Stimulated activated CD4-positive, alpha-beta T cell treated with anti-CD3 and anti-CD28 coated beads, Interleukin-15, amount 100 ng/mL, for 1 hour (primary cell): ENCODE data around the gene MTHFR.
A peak's percentile ranks its signal among the peaks of the same experiment; 100 is the strongest.

Experiments used
- DNase-seq, 2 donors: peaks; one replicate each; pipeline ENCODE4 v3.0.0-alpha.2; 2020; ENCODE audit warnings: low read depth in 1 of 2, low spot score in 1 of 2

MTHFR gene

DNA sequence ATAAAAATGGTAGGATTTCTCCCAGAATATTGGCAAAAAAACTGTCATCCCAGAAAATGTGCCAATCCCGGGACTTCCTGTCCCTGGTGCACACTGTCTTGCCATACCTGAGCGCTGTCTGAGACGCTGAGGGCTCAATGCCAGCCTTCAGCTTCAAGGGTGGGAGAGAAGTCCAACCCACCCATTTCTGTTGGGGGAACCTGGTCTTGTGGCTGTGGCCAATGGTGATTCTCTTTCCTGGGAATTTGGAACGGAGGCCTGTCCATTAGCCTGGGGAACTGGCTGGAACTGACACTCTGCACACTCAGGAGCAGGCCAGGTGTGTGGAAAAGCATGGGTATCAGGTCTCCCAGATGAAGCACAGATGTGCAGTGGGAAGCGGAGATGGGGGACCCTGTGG is 6.7 kb downstream of the MTHFR start:
- no peak for DNase-seq

DNA sequence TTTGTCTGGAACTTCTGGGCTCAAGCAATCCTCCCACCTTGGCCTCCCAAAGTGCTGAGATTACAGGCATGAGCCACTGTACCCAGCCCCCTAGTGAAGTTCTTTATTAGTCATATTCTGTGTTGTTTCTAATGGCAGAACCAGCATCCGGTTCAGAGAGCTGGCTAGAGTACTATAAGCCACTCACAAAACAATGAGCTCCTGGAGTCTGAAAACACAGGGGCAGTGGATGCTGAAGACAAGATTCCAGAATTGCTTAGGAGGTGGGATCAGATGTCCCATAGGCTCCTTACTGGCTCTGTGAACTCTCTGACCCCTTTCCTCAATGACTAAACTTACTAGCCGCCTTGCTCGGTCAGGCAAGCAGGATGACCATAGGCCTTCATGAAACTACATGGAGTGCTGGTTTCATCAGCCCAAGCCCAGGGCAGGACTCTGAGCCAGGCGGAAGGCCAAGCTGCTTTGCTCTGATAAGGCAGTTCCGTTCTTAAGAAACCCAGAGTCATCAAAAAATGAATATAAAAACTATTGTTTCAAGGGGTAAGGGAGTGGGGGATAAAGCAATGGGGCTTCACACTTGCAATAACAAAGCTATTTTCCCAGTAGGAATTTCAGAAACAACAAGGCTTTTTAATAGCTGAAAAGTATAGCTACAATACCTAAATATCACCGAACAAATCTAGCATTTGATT is 8.1 kb downstream of the MTHFR start:
- DNase-seq = no peak

DNA sequence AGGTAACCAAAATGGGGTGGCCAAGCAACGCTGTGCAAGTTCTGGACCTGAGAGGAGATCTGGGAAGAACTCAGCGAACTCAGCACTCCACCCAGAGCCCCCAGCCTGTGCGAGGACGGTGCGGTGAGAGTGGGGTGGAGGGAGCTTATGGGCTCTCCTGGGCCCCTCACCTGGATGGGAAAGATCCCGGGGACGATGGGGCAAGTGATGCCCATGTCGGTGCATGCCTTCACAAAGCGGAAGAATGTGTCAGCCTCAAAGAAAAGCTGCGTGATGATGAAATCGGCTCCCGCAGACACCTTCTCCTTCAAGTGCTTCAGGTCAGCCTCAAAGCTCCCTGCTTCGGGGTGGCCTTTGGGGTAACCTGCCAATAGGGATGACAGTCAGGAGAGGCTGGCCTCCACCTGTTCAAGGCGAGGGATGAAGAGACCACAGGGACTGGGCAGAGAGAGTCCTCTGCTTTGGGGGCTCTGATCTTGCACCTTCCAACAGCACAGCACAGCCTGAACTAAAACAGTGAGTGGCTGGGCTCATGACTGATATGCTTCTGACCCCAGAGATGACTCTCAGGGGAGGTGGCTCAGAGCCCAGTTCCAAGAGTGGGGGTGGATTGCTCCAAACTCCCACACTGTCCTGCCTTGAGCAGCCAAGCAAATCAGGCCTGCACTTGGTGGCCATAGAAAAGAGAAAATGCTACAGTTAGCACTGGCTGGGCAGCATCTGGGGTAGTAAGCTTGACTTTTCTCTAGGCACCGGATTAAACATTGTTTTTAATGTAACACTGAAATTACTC is 9.5 kb downstream of the MTHFR start:
- DNase-seq = no peak

DNA sequence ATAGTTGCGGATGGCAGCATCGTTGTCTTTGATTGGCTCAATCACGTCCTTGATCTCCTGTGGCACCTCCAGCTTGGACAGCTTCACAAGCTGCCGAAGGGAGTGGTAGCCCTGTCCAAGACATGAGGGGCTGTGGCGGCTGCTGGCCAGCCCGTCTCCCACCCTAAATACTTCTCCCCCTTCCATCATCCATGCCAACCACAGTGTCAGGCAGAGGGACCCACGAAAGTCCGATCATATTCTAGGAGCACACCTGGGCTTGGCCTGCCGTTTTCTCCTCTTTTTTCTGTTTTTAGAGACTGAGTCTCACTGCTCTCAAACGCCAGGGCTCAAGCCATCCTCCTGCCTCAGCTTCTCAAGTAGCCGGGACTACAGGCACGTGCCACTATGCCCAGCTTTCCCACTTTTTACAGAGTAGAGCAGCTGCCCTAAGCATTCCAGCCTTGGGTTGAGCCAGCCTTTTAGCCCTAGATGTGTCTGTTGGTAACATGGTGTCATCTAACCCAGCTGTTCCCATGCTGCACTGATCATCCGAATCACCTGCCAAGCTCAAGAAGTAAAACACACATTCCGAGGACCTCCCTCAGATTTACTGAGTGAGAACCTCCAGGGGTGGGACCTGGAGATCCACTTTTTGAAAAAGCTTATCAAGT is 10.4 kb downstream of the MTHFR start:
- no peak for DNase-seq

DNA sequence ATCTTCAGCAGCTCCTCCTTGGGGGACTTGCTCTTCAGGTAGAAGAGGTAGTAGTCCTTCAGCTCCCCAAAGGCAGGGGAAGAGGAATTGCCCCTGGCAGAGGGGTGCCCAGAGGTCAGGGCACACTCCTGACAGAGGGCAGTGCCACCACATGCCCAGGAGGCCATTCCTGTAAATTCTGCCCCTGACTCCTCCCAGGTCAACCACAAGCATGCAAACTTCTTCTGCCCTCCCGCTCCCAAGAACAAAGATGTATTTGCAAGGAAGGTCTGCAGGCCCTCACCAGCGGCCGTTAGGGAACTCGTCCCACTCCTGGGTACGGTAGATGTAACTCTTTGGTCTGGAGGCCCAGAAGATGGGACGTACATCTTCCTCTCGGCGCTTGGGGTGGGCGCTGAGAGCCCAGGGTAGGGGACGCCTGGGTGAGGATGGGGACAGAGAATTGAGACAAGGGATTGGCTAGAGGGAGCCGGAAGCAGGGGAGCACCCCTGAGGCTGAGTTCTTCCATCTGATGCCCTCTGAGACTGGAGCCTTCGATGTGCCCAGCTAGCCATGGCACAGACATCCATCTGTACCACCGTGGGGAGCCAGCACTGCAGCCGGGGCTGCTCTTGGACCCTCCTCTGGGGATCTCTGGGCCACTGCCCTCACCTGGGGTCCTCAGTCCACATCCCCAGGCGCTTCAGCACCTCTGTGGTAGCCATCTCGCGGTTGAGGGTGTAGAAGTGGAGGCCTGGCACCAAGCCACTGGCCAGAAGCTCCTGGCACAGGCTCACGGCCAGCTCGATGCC is 11.1 kb downstream of the MTHFR start:
- DNase-seq = no peak

DNA sequence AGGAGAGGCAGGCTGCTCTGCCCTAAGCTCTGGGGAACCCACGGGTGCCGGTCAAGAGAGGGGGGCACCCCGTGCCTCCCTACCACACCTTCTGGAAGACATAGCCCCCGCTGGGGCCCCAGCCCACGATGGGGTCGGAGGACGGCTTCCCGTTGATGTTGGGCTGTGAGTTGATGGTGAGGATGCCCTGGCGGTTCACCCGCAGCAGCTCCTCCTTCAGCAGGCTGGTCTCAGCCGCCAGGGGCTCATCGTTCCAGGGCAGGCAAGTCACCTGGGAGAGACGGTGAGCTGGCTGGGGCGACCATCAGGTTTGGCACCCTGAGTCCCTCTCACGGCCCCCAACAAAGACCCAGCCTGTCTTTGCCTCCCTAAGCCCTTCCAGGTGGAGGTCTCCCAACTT is 11.9 kb downstream of the MTHFR start:
- no peak for DNase-seq

DNA sequence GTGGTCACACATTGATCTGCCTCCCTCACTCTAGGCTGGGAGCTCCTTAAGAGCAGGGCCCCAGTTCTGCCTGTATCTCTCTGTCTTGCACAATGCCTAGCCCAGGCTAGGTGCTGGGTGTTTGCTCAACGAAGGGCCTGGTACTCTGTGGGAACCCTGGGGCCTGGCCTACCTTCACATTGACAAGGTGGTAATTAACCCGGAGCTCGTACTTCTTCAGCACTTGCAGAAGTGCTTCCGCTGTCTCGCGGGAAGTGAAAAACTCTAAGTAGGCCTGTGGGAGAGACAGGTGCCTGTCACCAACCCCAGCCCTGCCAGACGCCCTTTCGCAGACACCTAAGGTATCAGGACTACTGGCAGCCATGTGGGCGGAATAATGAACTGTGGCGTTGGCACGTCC is 13.7 kb downstream of the MTHFR start:
- DNase-seq = no peak

DNA sequence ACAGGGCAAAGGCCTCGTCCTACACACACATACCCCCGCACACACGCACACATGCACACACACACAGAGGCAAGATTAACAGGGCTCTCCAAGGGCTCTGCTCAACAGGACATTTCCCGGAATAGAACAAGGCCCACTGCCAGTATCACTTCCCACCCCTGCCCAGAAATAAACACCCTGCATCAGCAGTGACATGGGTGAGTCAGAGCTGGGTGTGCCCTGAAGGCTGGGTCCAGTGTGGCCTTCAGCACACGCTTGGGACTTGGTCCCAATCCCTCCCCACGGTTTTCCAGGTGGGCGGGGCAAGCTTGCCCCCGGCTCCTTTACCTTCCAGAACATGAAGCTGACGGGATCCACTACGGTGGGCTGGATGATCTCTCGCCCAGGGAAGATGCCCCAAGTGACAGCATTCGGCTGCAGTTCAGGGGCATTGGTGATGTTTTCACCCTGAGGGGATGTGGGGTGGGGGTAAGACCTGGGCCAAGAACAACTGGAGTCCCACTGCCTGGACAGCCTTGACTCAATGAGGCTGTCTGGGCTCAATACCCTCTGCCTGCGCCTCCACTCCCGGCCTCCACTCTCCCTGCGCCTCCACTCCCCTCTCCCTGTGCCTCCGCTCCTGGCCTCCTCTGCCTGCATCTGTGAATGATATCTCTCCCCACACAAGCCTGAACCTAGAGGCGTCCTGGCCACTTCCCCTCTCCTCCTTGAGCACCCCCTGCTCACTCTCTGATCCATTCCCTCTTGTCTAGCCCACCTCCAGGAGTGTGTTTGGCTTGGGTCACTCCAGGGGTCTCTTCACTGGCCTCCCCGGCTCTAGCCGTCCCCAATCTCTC is 14.7 kb downstream of the MTHFR start:
- no peak for DNase-seq

DNA sequence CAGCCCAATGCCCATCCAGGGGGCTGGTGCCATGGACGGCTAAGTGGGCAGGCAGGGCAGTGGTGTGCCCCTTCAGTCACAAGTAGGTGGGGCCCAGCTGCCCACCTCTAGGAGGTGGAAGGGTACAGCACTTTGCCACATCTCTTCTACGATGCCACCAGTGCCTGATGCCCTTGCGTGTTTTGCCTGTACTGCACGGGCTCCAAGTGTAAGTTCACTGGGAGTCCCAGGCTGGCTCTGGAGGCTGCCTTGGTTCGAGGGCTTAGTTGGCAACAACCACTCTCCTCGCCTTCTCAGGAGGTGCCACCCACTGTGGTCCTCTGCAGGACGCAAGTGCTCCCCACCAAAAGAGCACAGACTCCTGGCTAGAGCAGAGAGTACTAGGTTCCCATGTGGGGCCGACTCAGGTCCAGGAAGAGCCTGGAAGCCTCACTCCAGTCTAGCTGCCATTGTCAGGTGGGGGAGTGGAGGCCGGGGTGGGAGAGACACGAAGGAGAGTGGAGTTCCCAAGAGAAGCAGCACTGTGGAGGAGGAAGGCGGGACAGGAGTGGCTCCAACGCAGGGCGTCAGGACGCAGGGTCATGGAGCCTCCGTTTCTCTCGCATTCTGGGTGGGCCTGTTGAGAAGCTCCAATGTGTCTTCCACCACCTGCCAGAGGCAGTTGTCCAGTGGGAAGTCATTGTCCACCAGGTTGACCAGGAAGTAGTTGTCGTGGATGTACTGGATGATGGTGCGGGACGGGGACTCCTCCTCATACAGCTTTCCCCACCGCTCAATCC is 15.5 kb downstream of the MTHFR start:
- no peak for DNase-seq

DNA sequence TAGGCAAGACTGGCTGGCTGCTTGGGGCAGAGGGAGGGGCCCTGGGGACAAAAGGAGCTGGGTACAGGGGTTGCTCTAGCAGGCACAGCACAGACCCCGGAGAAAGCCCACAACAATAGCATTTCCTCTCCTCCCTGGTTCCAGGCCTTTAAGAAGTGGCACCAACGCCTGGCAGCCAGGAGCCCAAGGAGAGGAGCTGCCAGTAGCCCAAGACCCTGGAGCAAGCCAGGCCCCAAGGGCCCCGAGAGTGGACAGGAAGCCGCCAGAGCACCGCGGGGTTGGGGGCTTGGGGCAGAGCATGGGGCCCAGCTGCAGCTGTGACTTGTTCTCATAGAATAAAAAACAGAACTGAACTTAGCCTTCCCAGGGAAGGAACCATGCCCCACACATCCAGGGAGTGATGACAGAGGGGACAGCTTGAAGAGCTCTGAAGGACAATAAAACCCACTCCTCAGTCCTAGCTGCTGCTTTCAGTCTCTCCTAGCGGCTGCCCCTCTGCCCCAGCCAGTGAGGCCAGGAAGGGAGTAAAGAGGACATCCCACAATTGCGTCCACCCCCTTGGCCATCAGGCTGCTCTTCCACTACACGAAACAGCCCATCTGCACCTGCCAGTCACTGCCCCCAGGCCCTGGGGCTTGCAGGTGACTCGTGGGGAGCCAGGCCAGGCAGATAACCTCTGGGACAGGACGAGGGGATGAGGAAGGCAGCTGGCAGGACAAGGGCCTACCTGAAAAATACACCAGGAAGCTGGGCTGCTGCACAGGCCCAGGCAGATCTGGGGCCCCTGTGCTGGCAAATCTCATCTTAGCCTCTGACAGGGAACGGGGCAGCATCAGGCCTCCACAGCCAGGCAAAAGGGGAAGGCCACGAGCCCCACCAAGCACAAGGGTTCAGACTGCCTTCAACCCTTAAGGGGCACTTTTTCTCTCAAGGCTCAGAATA is 16.4 kb downstream of the MTHFR start:
- no peak for DNase-seq

DNA sequence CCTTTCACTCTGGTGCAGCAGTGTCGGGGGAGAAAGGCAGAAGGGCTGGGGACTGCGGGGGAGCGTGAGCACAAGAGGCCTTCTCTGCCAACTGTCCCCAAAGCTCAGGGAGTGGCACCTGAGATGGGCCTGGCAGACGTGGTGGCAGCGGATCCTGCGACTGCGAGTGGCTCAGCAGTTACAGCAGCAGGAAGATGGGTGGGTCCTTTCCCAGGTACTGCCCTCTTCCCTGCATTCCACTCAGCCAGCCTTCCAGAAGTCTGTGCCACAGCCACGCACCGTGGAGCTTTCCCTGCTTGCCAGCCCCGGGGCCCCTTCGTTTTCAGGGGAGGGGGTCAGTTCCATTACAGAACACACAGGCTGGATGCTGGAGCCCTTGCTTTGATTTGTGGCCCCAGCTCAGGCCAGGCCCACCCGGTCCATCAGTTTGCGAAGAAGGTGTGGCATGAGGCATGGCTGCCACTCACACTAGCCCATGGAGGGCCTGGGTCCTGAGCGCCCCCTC is 17.2 kb downstream of the MTHFR start:
- DNase-seq = no peak

DNA sequence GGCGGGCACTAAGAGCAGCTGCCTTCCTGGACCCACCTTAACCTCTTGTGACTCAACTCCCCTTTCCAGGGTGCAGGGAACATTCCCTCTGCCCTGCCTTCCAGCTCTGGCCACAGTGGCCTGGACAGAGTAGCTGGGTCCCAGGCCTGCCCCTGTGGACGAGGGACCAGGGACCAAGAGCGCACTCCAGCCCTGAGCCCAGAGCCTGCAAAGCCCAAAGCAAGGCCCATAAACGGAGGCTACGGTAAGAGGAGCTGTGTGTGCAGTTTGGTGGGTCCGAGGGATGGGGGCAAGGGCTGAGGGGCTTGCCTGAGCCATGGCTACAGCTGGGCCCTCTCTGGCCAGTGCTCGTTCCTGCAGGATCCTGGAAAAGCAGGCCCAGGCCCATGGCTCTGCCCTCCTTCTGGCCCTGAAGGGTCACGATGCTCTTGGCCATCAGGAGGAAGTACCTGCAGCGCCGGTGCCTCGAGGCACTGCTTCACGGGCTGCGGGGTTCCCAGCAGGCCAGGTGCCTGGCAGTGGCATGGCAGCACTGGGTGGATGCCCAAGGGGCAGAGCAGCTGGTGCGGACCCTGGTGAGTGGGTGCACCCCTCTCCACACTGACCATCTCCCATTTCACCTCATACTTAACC is 17.8 kb downstream of the MTHFR start:
- DNase-seq = no peak

DNA sequence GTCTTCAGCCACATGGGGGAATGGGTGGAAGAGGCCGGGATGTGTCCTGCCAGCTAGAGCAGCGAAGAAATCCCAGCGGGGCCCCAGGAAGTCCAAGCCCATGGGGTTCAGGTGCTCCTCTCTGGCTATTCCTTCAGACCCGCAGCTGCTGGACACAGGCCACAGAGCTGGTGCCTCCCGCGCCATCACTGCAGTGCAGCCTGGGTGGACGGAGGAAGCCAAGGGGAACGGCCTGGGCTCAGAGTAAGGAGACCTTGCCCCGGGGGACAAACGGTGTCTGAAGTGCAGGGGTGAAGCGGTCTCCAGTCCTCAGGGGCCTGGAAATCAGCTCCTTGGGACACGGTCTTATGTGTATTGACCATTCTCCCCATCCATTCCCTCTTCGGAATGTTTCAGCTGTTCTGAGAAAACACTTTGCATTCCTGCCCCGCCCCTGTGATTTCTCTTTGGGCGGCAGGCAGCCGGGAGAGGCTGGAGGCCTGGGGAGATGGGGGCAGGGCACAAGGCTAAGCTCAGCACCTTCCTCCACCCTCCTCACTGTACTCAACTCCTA is 18.4 kb downstream of the MTHFR start:
- no peak for DNase-seq

DNA sequence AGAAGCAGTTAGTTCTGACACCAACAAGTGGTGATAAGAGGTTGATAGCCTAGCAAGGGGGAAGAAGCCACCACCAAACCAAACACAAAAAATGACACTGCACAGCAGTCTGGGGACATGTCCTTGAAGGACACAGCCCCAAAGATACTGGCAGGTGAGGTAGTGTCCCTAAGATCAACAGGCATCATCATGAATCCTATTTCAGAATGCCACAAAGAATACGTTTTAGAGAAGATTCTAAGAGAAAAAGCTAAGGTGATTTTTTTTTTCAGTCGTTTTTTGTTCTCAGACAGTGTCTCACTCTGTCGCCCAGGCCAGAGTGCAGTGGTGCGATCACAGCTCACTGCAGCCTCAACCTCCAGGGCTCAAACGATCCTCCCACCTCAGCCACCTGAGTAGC is 19.6 kb downstream of the MTHFR start:
- DNase-seq = no peak

DNA sequence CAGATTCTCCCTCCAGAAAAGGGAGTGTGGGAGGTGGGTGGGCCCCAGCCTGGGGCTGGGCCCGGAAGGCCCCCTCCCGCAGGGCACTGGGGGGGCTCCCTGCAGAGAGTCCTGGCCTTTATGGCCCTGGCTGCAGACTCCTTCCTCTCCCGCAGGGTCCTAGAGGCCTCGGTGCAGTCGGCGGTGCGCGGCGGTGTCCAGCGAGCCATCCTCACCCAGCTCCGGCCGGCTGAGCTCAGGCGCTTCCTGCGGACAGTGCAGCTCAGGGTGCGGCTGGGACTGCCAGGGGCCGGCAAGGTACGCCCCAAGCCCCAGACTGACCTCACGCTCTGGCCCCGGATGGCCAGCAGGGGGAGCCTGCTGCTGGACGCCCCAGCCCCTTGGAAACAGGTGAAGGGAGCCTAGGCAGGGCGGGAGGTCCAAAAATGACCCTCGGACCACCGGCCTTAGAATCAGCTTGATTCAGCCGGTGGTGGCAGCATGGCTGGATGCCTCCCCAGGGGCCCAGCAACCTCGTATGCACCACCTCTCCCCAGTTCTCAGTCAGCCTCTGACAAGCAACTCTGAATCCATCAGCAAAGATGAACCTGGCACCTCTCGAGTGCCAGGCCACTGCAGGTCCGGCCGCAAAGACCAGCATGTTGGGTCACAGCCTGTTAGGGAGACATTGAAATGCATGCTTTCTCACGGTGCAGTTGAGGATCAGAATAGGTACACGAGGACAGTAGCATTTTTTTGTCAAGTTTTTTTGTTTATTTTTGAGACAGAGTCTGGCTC is 20.6 kb downstream of the MTHFR start:
- DNase-seq = peak in 1 of 2 donors; percentile 27

DNA sequence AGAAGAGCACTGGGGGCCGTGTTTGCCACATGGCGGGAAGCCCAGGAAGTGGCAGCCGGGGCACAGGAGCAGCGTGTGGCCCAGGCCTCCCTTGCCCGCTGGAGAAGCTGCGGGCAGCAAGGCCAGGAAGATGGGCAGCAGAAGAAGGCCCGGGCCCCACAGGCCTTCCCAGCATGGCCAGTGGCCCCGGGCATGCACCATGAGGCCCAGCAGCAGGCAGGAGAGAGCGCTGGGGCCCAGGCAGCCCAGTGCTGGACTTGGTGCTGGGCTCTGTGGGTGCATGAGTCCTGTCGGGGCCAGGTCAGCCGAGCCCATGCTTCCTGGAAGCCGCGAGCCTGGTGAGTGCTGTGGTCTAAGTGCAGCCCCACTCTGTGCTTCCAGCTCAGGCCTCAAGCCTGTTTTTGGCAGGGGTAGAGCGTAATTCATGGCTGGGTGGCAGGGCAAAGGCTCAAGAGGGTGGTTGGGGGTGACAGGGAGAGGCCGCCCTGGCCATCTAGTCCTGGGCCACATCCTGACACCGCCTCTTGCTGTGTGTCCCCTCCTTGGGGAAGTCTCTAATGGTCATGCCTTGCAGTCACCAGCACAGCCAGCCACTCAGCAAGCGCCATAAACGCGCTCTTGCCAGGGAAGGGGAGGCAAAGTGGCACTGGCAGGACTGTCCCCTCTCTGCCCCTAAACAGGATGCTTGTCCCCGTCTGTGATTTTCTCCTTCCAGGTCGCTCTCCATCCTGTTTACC is 21.3 kb downstream of the MTHFR start:
- DNase-seq = no peak
